SHP77 treated with DMSO at 0.1 percent for 48 hours (cell line): Measurements from ENCODE around the gene DEPDC7.
"Not testable (repeated sequence)": the region's sequence is repeated elsewhere in the genome, so short reads cannot be mapped to it uniquely, and the experiment has no call there.

Source experiments
- DNase-seq: peaks from one replicate; lab custom pipeline; 2025; lab: John Stamatoyannopoulos, UW

The DEPDC7 gene

GRCh38 chr11:33015621-33016551 lies at the start of gene DEPDC7:
DEPDC7 (plus strand) TSS chr11:33015878; CDS start chr11:33015956, 78 bp downstream.
- DNase-seq: no peak

GRCh38 chr11:32968541-32968940 lies 47.1 kb upstream of the DEPDC7 start:
- no peak for DNase-seq

- not testable (repeated sequence) for DNase-seq
These were observed 43.4 kb upstream of the DEPDC7 start for GRCh38 chr11:32972233-32972632.

- no peak for DNase-seq
These were observed 42.9 kb upstream of the DEPDC7 start for GRCh38 chr11:32972781-32973180.

GRCh38 chr11:32982626-32983025 lies 33.1 kb upstream of the DEPDC7 start:
- no peak for DNase-seq

- DNase-seq: no peak
These were observed 32.2 kb upstream of the DEPDC7 start for GRCh38 chr11:32983506-32983905.

GRCh38 chr11:32985600-32985999 lies 30.1 kb upstream of the DEPDC7 start:
- DNase-seq: no peak

- DNase-seq: no peak
These were observed 27.8 kb upstream of the DEPDC7 start for GRCh38 chr11:32987851-32988250.

GRCh38 chr11:32990481-32990880 lies 25.2 kb upstream of the DEPDC7 start:
- no peak for DNase-seq

GRCh38 chr11:32991427-32991826 lies 24.3 kb upstream of the DEPDC7 start:
- DNase-seq: no peak

GRCh38 chr11:32991898-32992297 lies 23.8 kb upstream of the DEPDC7 start:
- DNase-seq: no peak

GRCh38 chr11:33000181-33000580 lies 15.5 kb upstream of the DEPDC7 start:
- DNase-seq: no peak

GRCh38 chr11:33001281-33001680 lies 14.4 kb upstream of the DEPDC7 start:
- DNase-seq: no peak

- no peak for DNase-seq
These were observed 13.7 kb upstream of the DEPDC7 start for GRCh38 chr11:33001751-33002542.

- no peak for DNase-seq
These were observed 10.5 kb upstream of the DEPDC7 start for GRCh38 chr11:33005175-33005574.

- no peak for DNase-seq
These were observed 9.7 kb upstream of the DEPDC7 start for GRCh38 chr11:33006010-33006409.

- no peak for DNase-seq
These were observed 1.9 kb upstream of the DEPDC7 start for GRCh38 chr11:33013755-33014154.

GRCh38 chr11:33016654-33017053 lies 976 bp downstream of the DEPDC7 start:
- no peak for DNase-seq

GRCh38 chr11:33017478-33017877 lies 1.8 kb downstream of the DEPDC7 start:
- no peak for DNase-seq

GRCh38 chr11:33017965-33018364 lies 2.3 kb downstream of the DEPDC7 start:
- DNase-seq: no peak

- no peak for DNase-seq
These were observed 3.2 kb downstream of the DEPDC7 start for GRCh38 chr11:33018840-33019239.

- no peak for DNase-seq
These were observed 5.8 kb downstream of the DEPDC7 start for GRCh38 chr11:33021501-33021900.

GRCh38 chr11:33021937-33022336 lies 6.3 kb downstream of the DEPDC7 start:
- DNase-seq: no peak
